Left ventricle myocardium superior (tissue), 1 donor: ENCODE data around the gene GPATCH8. TPM values are rescaled to one million over a fixed set of nuclear protein-coding genes. Genes with fewer than 3 reads are reported as not detected.
"Not testable (repeated sequence)": the region's sequence is repeated elsewhere in the genome, so short reads cannot be mapped to it uniquely, and the experiment has no call there.

Experiments used
- ATAC-seq: fragments of 200-7000 bp; cut with Tn5 transposase; one replicate; pipeline ENCODE4 v1.9.1; 2020; ENCODE audit warnings: mild to moderate bottlenecking, moderate library complexity
- DNase-seq: peaks from one replicate; pipeline ENCODE4 v3.0.0-alpha.2; 2020
- intact Hi-C: fragments of 100-400 bp; cut with micrococcal nuclease; formaldehyde crosslinking; loops from one replicate; pipeline ENCODE4 v1.11.0; 2022
- total RNA-seq: library from RNA; stranded (reverse); fragmentation: NEBNext Ultra II Directional; extraction: Animal tissue kit (Norgen Biotek cat#: 25700); gene quantifications from one replicate; pipeline ENCODE4 v1.2.1, GENCODE V29; 2021
- donor health status: DM: no; HTN: yes; CAD: no; lungs with severe emphysema.

Gene GPATCH8
- total RNA-seq, 1 donor from 2014 or later: 19.8 TPM

DNA sequence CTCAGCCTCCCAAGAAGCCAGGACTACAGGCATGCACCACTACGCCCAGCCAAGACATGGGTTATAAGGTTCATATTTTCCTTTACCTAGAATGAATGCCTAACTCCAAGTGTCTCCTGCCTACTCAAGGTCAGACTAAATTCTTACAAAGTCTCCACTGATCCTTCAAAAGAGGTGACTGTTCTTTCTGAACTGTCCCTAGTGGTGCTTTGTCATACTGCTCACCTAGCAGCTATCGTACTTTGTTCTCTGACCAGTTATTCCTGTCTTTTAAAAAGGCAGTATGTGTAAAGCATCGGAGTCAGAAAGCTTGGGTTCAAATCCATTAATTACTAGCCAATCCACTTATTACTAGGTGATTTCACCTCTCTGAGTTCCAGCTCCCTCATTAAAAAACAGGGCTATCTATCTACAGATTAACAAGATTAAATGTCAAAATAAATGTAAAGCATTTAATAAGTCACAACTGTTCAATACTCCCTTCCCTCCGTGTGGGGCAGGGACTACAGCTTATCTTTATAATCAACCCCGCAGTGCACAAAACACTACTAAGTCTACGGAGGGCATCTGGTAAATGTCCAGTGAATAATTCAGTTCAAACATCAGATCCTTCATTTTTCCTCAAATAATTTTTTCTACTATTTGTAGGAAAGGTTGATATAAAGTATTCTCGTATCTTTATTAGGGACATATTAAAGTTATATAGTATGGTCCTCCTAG is 93.7 kb downstream of the GPATCH8 start:
- DNase-seq (no peak), ATAC-seq (no peak)
- intact Hi-C loops: no loop called here

DNA sequence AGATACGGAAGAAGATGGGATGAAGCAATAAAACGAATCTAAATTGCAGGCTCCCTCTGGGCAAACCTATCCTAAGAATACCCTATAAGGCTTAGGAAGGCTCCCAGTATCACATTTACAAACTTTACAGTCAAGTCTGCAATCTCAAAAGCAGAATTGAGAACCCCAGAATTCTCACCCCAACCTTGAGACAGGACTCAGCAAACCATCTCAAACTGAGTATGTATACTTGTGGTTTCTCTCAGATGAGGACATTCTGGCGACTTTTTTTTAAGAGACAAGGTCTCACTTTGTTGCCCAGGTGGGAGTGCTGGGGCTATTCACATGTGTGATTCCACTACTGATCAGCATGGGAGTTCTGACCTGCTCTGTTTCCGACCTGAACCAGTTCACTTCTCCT is 94.4 kb downstream of the GPATCH8 start:
- ATAC-seq (no peak), DNase-seq (no peak)
- intact Hi-C loops: no loop called here

DNA sequence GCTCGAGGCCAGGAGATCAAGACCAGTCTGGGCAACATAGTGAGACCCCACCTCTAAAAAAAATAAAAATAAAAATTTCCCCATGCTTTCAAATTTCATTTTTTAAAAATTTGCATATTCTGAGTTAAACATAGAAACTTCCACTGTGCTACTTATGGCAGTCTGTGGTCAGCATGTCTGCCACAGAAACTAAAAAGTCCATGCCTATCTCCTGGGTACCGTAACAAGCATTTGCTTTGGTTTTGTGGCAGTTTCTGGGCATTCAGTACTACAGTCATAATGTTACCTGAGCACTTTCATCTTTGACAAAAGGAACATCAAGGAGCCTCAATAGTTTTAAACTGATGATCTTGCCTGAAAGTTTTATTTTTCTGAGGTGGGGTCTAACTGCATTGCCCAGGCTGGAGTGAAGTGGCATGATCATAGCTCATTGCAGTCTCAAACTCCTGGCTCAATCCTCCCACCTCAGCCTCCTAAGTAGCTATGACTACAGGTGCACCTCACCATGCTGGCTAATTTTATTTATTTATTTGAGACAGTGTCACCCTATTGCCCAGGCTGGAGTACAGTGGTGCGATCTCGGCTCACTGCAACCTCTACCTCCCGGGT is 100.5 kb downstream of the GPATCH8 start:
- ATAC-seq: no peak
- no peak for DNase-seq
- intact Hi-C loops: no loop called here

DNA sequence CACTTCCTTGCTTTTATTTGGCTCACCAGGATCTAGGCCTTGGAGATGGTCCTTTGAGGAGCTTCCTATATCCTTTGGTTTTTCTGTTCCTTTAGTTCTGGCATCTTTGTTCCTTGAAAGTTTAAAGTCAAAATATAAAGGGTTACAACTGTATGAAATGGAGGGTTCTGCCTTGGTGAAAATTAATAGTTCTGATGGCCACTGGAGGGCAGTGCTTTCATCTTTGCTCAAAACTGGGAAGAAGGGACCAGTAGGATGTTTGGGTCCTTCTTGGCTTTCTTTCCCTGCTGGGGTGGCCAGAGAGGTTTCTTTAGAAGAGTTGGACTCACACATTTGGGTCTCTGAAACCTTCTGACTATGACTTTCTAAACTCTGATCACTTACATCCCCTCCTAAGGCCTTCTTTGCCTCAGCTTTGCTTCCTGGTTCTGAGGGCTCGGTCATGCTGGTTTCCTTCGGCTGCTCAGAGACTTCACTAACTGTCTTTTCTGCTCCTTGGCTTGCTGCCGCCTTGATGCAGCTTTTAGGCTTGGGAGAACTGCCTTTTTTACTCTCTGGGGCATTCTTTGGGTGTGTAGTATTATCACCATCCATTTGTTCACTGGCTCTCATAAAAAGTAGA is 102.9 kb downstream of the GPATCH8 start:
- DNase-seq (no peak), ATAC-seq (peak; percentile 34)
- intact Hi-C loops: no loop called here

DNA sequence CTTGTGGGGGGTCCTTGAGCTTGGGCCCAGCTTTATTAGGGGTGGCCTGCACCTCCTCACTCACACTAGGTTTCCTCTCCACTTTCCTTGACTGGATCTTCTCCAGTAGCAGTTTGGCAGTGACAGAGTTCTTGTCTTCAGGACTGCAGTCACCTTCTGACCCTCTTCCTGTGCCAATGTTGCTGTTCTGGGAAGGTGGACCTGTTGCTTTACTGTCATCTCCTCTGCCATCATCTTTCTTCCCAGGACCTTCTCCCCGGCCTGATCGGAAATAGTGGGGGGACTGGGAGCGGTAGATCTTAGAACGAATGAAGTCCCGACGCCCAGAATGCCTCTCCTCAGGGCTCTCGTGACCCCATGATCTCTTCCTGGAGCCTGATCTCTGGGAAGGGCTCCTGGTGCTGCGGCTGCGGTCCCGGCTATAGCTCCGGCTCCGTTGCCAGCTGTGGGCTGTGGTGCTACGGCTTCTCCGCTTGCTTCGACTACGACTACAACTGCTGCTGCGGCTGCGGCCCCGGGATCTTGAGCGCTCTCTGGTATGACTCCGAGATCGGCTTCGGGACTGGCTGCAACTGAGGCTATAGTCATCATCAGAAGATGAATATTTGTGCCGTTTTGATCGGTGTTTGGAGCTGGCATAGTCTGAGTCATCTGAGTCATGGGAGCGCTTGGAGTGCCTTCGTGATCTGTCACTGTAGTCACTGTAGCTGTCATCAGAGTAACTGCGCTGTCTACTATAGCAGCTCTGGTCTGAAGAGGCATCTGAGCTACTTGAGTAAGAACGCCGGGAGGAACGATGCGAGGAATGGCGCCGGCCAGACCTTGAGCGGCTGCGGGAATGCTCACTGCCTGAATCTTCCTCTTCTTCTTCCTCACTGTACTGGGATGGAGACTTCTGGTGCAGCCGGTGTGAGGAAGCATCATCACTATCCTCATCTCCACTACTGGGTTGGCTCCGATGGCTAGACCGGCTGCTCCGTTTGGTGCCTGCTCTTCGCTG is 104.2 kb downstream of the GPATCH8 start:
- DNase-seq (no peak), ATAC-seq (no peak)
- intact Hi-C loops: no loop called here

DNA sequence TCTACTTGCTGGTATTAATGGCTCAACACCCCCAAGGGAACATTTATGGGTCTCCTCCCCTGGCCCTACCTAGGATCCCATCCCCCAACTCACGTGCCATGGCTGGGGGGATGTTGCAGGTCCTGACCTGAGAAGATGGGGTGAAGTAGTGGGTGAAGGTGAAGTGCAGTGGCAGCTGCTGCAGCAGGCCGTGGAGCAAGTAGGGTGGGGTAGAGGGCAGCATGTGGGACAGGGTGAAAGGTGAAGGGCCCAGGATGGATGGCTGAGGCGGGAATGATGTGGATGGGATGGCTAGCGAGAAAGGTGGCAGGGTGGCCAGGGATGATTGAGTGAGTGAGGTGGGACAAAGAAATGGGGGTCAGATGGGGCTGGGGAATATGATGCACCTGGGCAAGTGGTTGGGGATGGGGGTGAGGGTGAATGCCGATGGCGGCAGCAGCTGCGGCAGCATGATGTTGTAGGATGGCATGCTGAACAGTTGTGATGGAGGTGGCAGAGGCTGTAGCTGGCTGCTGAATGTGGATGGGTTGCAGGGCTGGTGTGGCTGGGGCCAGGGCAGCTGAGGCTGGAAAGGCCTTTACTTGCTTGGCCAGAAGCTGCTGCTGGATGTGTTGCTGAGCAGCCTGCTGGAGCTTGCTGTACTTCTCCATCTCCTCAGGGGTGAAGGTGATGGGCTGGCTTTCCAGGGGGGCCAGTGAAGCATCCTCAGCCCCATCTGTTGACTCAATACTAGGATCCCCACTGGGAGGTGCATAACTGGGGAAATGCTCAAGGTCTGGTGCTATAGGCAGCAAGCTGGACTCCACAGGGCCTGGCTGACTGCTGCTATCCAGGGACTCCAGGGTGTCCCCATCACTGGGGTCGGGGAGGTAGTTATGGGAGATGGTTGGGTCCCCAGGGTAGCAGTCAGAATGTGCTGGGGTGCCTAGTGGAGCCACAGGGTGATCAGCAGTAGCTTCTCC is 105.4 kb downstream of the GPATCH8 start:
- ATAC-seq: no peak

DNA sequence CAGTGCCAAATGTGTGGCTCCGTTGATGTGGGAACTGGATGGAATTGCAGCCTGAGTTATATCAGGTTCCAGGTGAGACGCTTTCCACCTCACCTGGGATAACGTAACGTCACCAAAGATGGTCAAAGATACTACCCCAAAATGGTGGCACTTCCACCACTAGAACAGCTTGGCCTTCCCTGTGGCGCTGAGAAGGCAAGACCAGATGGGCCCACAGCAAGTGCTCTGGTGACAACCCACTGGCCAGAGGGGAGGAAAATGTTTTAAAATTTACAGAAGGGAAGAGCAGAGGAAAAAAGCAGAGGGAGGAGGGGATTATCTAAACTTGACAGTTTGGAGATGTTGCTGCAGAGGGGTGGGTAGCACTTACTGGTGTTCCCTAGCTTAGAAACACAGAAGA is 106.3 kb downstream of the GPATCH8 start:
- intact Hi-C loops: no loop called here
- ATAC-seq (no peak), DNase-seq (no peak)

More for the DNA sequence above, 105.4 kb downstream of the GPATCH8 start:
- DNase-seq: no peak
- intact Hi-C loops: no loop called here

DNA sequence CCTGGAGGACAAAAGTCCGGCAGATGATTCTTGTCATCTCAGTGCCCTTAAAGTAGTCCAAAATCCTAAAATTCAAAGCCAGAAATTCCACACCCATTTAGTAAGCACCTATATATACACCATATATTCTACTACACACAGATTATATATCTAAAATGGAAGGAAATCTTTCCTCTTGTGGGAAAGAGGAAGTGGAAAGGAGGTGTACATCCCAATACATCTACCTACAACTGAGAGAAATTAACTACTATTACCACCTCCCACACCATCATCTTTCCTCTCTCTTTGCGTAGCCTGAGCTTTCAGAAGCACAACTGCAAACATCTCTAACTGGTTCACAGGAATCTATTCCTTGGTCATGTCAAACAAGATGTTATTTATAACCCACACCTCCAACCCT is 108.4 kb downstream of the GPATCH8 start:
- intact Hi-C loops: no loop called here
- DNase-seq: no peak
- no peak for ATAC-seq

DNA sequence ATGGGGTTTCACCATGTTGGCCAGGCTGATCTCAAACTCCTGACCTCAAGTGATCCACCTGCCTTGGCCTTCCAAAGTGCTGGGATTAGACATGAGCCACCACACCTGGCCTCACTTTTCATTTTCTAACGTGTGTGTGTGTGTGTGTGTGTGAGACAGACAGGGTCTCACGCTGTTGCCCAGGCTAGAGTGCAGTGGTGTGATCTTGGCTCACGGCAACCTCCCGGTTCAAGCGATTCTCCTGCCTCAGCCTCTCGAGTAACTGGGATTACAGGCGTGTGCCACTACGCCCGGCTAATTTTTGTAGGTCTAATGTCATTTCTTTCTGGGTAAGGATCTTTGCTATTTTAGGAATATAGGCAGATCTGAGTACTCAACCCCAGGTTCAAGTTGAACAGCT is 109.1 kb downstream of the GPATCH8 start:
- DNase-seq, intact Hi-C loops, ATAC-seq: not testable (repeated sequence)

DNA sequence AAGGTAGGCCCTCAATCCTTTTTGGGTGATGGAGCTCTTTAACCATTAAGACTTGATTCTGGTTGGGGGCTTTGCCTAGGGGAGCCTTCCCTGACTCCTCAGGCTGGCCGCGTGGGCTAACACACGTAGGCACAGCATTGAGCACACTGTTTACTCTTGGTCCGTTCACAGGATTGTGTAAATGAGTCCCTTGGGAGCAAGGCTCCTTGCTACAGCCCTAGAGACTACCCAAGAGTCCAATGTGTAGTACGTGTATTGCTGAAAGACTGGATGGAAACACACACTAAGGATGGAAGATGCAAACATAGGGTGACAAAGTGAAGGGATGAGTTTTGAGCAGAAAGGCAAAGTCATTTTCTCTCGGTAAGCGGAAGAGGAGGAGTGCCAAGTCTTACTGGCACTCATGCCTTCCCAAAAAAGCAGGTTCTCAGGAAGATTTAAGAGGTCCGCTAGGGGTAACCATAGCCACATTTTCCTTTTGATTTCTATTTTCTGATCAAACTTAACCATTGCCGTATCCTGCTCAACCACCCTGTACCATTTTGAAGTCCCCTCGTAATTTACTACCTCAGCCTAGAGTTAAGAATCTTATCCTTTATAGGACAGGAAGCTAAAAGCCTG is 112.8 kb downstream of the GPATCH8 start:
- intact Hi-C loops: no loop called here
- no peak for ATAC-seq
- DNase-seq: no peak

DNA sequence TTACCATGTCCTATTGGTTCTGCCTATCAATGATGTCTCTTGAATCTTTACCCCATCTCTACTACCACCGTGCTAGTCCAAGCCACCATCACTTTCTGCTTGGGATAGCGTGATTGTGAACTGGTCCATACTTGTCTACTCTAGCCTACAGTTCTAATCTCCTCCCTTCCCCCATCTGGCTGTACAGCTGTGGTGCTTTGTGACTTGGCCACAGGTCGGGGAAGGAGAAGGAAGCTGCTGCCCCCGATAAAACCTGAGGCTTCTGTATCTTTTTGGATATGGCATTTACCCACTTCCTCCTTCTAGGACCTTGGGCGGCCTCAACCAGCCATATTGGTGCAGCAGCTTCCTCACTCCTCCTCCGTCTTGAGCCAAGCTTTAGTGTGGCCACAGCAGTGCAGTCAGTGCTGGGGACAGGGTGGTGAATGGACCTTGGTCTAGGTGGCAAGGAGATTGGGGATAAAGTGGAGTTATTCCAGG is 113.4 kb downstream of the GPATCH8 start:
- intact Hi-C loops: no loop called here

DNA sequence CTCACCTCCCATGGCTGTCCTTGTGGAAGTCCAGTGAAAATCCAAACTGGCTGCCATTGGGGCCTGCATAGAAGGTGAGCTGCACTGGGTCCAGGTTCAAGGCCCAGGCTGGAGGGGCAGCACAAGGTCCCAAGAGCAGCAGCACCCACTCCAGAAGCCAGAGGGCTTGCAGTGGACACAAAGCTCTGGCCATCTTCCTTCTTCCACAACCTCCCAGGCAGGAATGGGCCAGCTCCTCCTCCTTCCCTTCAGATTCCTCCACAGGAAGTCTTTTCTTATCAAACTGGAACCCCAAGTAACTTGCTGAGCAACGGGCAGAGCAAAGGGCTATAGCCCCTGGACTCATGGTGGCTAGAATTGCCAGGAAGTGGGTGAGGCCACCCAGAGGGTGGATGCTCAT is 113.9 kb downstream of the GPATCH8 start, which contains the start of gene ITGA2B:
ITGA2B (minus strand) TSS at position 369 of the 400 bp plus-strand sequence; CDS start at position 193, 176 bp downstream.
- intact Hi-C loops: no loop called here
- ATAC-seq (no peak), DNase-seq (no peak)

More for the DNA sequence above, 113.4 kb downstream of the GPATCH8 start:
- no peak for DNase-seq
- no peak for ATAC-seq

DNA sequence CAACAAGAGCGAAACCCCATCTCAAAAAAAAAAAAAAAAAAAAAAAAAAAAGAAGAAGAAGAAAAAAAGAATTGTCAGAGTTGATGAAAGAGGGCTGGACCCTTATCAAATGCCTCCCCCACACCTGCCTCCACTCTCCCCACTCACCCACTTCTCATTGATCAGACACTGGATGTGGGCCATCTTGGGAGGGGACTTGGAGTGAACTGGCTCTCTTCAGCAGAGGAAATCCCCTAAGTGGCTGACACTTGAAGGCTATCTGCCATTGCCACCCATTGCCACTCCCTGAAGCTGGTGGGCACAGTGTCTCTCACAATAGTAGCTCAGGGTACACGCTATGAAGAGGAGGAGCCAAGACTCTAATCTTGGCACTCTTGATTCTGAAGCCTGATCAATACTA is 115.4 kb downstream of the GPATCH8 start:
- DNase-seq (no peak), ATAC-seq (no peak)
- intact Hi-C loops: no loop called here

DNA sequence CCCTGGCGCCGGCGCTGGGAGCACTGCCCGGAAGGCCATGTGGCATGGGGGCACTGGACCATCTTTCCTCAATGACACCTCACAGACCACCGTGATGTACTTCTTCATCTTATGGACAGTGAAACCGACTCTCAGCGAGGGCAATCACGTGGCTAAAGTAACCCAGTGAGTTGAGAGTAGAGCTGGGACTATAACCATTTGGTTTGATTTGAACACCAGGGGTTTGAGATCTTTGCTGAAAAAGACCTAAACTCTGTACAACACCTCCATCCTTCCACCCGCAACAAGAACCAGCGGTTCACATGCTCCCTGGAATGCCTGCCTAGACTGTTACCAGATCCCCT is 117.1 kb downstream of the GPATCH8 start:
- ATAC-seq (no peak), DNase-seq (no peak)
- intact Hi-C loops: no loop called here

DNA sequence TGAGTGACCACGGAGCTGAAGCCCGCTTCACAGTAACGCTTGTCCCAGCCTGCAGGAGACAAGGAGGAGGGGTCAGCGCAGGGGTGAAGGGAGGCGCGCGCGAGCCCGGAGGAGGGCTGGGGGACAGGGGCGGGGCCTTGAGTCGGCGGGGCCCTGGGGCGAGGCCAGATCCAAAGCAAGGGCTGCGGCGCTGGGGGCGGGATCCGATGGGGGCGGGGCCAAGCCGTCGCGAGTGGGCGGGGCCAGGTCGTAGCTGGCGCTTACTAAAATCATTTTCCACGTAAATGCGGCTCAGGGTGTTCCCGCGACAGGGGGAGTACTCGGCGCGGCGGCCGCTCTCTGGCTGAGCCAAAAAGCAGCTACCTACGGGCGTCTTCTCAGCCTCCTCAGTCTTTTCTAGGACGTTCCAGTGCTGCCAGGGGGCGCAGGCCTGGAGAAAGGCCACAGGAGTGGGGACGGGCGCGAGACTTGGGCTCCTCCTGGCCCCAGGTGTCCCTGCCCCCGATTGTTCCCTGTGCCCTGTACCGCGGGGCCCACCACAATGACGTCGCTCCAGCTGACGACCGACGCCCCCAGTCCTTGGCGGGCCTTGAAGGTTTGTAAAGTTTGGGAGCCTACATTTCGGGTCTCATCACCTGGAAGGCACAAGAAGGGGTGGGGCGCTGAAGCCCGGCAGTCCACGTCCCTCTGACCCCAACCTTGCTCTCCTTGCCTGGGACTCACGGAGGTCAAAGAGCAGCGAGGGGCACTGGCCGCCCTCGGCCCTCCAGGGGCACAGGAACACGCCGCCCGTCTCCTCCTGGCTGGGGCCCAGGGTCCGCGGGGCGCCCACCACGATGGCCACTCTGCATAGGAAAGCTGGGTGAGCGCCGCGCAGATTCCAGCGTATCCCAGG is 117.7 kb downstream of the GPATCH8 start:
- ATAC-seq (peak; percentile 93), DNase-seq (peak; percentile 88)
- intact Hi-C loops: no loop called here

DNA sequence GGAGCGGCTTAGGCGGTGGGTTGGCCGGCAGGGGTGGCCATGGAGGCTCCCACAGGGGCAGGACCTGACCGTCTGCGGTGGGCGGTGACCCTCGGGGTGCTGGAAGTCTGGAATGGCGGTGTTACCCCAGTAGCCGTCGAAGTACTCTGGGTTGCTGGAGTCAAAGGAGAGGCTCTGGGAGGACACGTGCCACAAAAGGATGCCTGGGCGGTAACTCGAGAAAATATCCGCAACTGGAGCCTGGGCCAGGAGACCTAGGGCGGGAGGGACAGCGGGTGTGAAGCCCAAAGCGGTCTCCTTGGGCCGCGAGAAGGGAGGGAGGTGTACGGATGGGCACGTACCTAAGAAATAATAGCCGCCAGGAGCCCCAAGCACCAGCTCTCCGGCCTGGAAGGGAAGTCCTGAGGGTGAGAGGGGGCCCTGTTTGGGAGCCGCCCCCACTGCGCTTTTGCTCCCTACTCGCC is 118.4 kb downstream of the GPATCH8 start:
- intact Hi-C loops: no loop called here
- DNase-seq (no peak), ATAC-seq (peak; percentile 36)
